ENCODE results near the gene ADAM10.

The ADAM10 gene

GRCh38 chr15:58671186-58671585 lies 78.3 kb downstream of the ADAM10 start:
- TF ChIP-seq CTCF (IDR thresholded peaks at IDR 0.05; ENCODE audit: extremely low read depth, missing control alignments), result no peak
- no peak for DNase-seq (ENCODE audit: low spot score)

- no peak for DNase-seq (ENCODE audit: low spot score)
Observed at GRCh38 chr15:58669108-58669507, 80.4 kb downstream of the ADAM10 start.

GRCh38 chr15:58666957-58667356 lies 82.5 kb downstream of the ADAM10 start:
- no peak for DNase-seq (ENCODE audit: low spot score)
- TF ChIP-seq CTCF (IDR thresholded peaks at IDR 0.05; ENCODE audit: extremely low read depth, missing control alignments), result no peak

More at GRCh38 chr15:58669108-58669507, 80.4 kb downstream of the ADAM10 start:
- no peak for TF ChIP-seq CTCF (IDR thresholded peaks at IDR 0.05; ENCODE audit: extremely low read depth, missing control alignments)

- no peak for DNase-seq (ENCODE audit: low spot score)
- TF ChIP-seq CTCF (IDR thresholded peaks at IDR 0.05; ENCODE audit: extremely low read depth, missing control alignments), result no peak
Observed at GRCh38 chr15:58665672-58666071, 83.8 kb downstream of the ADAM10 start.

- DNase-seq (ENCODE audit: low spot score), result no peak
- TF ChIP-seq CTCF (IDR thresholded peaks at IDR 0.05; ENCODE audit: extremely low read depth, missing control alignments), result no peak
Observed at GRCh38 chr15:58650102-58650501, 99.4 kb downstream of the ADAM10 start.

GRCh38 chr15:58649175-58649574 lies 100.3 kb downstream of the ADAM10 start:
- DNase-seq (ENCODE audit: low spot score), result no peak
- TF ChIP-seq CTCF (IDR thresholded peaks at IDR 0.05; ENCODE audit: extremely low read depth, missing control alignments), result no peak

- DNase-seq (ENCODE audit: low spot score), result no peak
- TF ChIP-seq CTCF (IDR thresholded peaks at IDR 0.05; ENCODE audit: extremely low read depth, missing control alignments), result no peak
Observed at GRCh38 chr15:58643996-58644395, 105.5 kb downstream of the ADAM10 start.

Data from GM20000 (cell line).